CMK (cell line): ENCODE measurements around the gene SEL1L3.

Experiments
- DNase-seq: peaks from one replicate; pipeline ENCODE4 v3.0.0-alpha.2; 2010; ENCODE audit warnings: low read depth

SEL1L3 gene

GRCh38 chr4:25790024-25790423 lies 72.8 kb downstream of the SEL1L3 start:
- no peak for DNase-seq

DNA sequence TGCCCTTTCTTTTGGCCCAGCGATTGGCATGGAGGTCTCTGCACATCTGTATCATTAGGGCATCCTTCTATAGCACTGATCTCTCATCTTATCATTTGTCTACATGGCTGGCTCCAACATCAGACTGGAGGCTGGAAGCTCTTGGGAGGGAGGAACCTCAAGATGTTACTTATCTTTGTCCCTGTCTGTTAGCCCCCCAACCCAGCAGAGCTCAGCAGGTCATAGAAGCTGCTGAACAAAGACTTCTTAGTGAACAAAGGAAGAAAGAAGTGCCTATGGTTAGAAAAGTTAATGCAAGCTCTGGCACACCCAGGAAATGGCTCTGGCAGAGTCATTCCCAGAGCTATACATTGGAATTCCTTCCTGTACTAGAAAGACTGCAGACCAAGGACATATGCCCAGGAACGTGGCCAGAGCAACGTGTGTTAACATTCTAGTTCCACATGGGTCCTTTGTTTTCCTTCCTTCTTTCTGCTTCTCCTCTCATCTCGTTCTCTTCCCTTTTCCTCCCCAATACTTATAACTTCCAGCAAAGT lies 74.0 kb downstream of the SEL1L3 start:
- DNase-seq: peak; percentile 63

- no peak for DNase-seq
These were observed 76.2 kb downstream of the SEL1L3 start for GRCh38 chr4:25786497-25787065.

DNA sequence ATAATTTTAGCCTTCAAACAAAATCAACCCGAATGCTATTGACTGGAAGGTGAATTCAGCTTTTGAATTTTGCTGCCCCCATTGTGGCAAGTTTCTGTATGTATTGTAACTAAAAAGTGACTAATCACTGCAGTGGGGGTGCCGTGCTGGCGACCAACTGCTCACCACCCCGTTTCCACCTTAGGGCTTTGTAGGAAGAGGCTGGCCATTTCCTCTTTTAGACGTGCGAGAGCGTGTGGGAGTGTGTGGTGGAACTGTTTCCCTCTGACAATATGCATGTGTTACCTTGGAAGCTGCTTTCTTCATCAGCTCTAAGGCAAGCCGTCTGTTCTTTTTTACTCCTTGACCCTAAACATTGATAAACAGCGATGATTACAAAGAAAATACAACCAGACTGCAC lies 78.8 kb downstream of the SEL1L3 start:
- DNase-seq: peak; percentile 12

GRCh38 chr4:25783126-25783525 lies 79.7 kb downstream of the SEL1L3 start:
- DNase-seq: no peak

DNA sequence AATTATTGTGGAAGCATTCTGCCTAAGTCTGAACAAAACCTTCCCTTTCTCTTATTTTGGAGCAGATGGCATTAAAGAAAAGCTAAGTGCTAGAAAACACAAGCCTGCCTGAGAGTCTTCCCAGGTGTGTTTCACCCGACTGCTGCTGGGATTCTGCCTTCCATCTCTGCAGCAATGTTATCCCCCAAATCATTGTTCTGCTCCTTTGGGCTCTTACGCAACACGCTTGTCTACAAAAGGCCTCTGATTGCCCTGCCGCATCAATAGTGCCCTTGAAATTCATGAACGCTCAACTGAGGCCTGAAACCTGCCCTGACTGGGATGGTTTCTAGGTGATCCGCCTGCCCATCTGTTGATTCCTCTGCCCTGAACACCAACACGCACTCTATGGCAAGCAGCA lies 80.3 kb downstream of the SEL1L3 start:
- no peak for DNase-seq

DNA sequence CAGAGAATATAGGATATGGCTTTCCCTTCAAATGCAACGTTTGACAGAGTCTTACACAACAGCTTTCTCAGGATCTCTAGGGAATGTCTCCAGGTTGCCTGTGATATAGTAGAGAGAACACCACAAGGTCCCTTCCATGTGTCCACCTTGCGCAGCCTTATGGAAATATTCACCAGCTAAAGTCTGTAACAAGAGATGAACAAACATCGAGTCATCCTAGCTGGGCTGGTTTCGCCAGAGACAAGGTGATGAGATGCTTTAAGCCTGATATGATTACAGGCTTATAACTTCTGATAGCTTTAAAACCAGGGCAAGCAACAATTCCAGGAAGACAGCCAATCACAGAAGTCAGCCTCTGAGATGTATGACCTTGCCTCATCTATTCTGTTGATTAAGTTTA lies 83.8 kb downstream of the SEL1L3 start:
- no peak for DNase-seq

DNA sequence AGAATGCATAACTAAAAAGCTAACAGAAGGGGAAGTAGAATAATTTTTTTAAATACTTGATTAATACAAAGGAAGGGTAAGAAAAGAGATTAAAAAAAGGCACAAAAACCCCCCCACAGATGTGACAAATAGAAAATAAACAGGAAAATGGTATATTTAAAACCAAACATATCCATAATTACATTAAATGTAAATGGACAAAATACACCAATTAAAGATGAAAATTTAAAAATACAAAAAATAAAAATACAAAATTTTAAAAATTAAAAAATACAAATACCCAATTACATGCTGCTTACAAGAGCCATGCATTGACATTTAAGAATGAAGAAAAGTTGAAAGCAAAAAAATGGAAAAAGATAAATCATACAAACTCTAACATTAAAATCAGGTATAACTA lies 86.0 kb downstream of the SEL1L3 start:
- no peak for DNase-seq

DNA sequence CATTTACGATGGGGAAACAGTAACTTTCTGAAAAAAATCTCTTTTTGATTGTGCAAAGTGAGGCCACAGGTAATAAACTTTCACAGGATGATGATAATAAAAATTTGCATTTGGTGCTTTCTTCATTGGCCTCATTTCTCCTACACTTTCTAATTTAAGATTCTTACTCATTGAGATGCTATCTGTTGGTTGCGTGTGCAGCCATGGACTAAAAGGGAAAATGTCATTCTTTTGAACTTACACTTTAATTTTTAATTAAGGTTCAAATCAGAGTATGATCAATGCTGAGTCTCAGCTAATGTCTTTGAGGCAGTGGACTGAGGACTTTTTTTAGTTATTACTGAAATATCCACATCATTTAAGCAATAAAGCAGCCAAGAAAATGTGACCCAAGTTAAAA lies 87.6 kb downstream of the SEL1L3 start:
- no peak for DNase-seq

DNA sequence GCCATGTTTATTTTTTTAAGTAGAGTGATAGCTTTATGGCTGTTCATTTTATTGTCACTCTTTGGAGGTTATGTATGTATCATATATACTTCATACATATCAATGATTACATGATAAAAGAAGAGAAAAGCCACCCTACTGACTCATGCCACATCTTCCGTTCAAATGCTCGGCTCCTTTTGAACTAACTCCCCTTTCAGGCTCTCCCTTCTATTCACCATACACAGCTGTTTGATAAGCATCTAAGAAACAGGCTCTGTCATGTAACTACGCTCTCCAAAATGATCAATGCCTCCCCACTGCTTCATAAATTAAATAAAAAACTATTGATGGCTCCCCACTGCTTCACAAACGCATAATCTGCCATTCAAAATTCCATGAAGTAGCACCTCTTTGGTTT lies 89.4 kb downstream of the SEL1L3 start:
- DNase-seq: no peak

- DNase-seq: no peak
These were observed 91.1 kb downstream of the SEL1L3 start for GRCh38 chr4:25771672-25772071.

- no peak for DNase-seq
These were observed 91.9 kb downstream of the SEL1L3 start for GRCh38 chr4:25770847-25771246.

- no peak for DNase-seq
These were observed 93.5 kb downstream of the SEL1L3 start for GRCh38 chr4:25769251-25769650.

GRCh38 chr4:25767877-25768725 lies 94.7 kb downstream of the SEL1L3 start:
- DNase-seq: peak; percentile 18

DNA sequence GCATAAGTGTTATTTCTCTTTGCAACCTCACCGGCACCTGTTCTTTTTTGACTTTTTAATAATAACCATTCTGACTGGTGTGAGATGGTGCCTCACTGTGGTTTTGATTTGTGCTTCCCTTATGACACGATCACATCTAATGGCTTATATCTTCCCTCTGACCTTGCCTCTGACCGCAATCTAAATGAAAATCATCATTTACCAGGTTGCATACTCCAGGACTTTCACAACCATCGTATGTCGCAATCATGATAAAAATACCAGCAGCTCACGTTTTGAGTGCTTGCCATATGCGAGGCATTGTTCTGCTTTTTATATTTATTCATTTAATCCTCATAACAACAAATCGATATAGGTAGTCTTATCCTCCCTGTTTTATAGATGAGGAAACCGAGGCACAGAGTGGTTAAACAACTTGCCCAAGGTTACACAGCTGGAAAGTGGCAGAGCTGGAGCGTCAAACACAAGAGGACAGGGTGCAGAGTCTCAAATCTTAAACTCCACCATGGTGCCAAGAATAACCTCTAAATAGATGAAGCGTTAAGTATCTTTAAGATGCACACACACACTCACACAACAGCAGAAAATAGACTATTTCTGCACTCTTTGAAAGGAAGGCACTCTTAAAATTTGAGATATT lies 102.2 kb downstream of the SEL1L3 start:
- DNase-seq: no peak

DNA sequence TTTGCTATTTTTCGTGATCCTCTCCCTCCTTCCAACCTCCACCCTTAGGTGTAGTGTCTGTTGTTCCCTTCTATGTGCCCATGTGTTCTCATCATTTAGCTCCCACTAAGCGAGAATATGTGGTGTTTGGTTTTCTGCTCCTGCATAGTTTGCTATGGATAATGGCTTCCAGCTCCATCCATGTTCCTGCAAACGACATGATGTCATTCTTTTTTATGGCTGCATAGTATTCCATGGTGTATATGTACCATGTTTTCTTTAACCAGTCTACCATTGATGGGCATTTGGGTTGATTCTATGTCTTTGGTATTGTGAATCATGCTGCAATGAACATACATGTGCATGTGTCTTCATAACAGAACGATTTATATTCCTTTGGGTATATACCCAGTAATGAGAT lies 102.7 kb downstream of the SEL1L3 start:
- DNase-seq: no peak

- no peak for DNase-seq
These were observed 103.7 kb downstream of the SEL1L3 start for GRCh38 chr4:25759101-25759500.

- no peak for DNase-seq
These were observed 105.3 kb downstream of the SEL1L3 start for GRCh38 chr4:25757452-25757851.

DNA sequence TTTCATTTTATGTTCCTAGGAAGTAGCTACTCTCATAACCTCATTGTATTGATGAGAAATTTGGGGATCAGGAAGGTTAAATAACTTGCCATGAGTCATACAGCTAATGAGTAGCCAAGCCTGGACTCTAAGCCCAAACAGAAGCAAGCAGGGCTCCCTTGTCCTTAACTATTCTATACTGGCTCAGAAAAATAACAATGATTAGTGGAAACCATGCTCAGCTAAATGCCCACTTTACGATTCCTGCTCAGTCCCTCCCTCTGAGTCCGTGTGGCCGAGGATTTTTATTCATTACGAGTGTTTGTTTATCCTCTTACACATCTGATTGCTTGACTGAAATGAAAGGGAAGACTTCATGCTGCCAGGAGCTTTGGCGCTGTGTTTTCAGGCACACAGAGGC lies 106.3 kb downstream of the SEL1L3 start:
- no peak for DNase-seq

GRCh38 chr4:25755911-25756310 lies 106.9 kb downstream of the SEL1L3 start:
- no peak for DNase-seq

DNA sequence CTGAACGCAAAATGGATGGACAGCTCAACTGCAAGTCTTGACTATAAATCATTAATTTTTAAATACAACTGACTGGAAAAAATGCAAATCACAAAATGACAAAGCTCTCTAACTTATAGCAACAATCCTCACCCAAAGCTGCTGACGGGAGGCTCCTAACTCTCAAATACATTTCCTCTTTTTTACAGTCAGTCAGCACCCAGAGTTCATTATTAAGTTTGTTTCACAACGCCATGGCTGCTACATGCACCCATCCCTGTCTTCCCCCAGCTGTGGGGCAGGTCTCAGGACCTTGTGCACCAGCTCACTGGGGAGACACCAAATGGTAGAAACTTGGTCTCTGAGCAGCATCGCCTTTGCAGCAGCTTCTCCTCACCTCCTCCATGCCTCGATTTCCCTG lies 109.5 kb downstream of the SEL1L3 start:
- no peak for DNase-seq

GRCh38 chr4:25750874-25751273 lies 111.9 kb downstream of the SEL1L3 start:
- DNase-seq: no peak

DNA sequence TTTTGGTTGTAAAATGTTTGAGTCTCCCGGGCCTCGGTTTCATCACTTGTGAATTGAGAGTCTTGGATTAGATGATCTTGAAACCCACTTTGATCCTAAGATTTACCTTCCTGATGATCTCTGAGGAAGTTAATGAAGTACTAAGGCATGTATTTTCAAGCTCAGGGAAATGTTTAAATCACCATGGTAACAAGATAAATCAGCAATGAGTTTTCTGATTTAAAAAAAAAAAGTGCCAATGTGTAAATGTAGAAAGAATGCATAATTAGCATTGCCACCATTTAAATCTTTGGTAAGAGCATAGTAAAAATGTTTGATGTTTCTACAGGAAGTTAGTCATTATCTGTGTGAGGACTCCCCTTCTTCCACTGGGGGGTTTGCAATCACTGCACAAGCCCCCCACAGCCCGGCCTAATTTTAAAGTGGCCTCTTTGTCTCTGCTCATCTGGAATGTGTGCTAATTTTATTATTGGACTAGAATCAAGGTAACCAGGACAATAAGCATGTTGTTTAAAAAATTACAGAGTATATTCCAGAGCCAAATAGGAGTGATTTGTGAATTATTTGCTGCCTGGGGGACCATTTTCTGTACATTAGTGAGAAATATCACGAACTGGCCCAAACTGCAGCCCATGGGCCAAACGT lies 113.5 kb downstream of the SEL1L3 start:
- no peak for DNase-seq
